Stimulated activated naive CD4-positive, alpha-beta T cell (primary cell): ENCODE results near the gene ITGBL1.
A peak's percentile ranks its signal among the peaks of the same experiment; 100 is the strongest.
"Not testable (repeated sequence)": the region's sequence is repeated elsewhere in the genome, so short reads cannot be mapped to it uniquely, and the experiment has no call there.

Experiments used
- DNase-seq, 6 experiments: peaks; one replicate each; lab custom pipeline; 2025; lab: John Stamatoyannopoulos, UW

Gene ITGBL1

GRCh38 chr13:101512650-101513049, 60.2 kb downstream of the ITGBL1 start:
- DNase-seq, result no peak

- DNase-seq, result no peak
Measured at GRCh38 chr13:101514100-101514499, 61.6 kb downstream of the ITGBL1 start.

- DNase-seq, result peak in 3 of 6 experiments; percentile 1 to 15 (median 11)
Measured at GRCh38 chr13:101514695-101515275, 62.3 kb downstream of the ITGBL1 start.

- no peak for DNase-seq
Measured at GRCh38 chr13:101515504-101515903, 63.0 kb downstream of the ITGBL1 start.

- no peak for DNase-seq
Measured at GRCh38 chr13:101516262-101516661, 63.8 kb downstream of the ITGBL1 start.

GRCh38 chr13:101520672-101521071, 68.2 kb downstream of the ITGBL1 start:
- DNase-seq, result peak in 1 of 6 experiments; percentile 4

GRCh38 chr13:101521371-101521770, 68.9 kb downstream of the ITGBL1 start:
- no peak for DNase-seq

- no peak for DNase-seq
Measured at GRCh38 chr13:101522607-101523006, 70.1 kb downstream of the ITGBL1 start.

GRCh38 chr13:101523154-101524131, 71.0 kb downstream of the ITGBL1 start:
- DNase-seq, result no peak

GRCh38 chr13:101527130-101527529, 74.7 kb downstream of the ITGBL1 start:
- DNase-seq, result no peak

- DNase-seq, result no peak
Measured at GRCh38 chr13:101529422-101529821, 76.9 kb downstream of the ITGBL1 start.

GRCh38 chr13:101530293-101530692, 77.8 kb downstream of the ITGBL1 start:
- no peak for DNase-seq

- no peak for DNase-seq
Measured at GRCh38 chr13:101535192-101535746, 82.8 kb downstream of the ITGBL1 start.

- DNase-seq, result no peak
Measured at GRCh38 chr13:101536079-101536478, 83.6 kb downstream of the ITGBL1 start.

GRCh38 chr13:101544544-101544943, 92.1 kb downstream of the ITGBL1 start:
- not testable (repeated sequence) for DNase-seq

- no peak for DNase-seq
Measured at GRCh38 chr13:101544979-101545378, 92.5 kb downstream of the ITGBL1 start.

- DNase-seq, result no peak
Measured at GRCh38 chr13:101545521-101545920, 93.0 kb downstream of the ITGBL1 start.

- no peak for DNase-seq
Measured at GRCh38 chr13:101552286-101552685, 99.8 kb downstream of the ITGBL1 start.

- no peak for DNase-seq
Measured at GRCh38 chr13:101552786-101553185, 100.3 kb downstream of the ITGBL1 start.

GRCh38 chr13:101554420-101555125, 102.1 kb downstream of the ITGBL1 start:
- DNase-seq, result no peak

GRCh38 chr13:101555610-101556009, 103.1 kb downstream of the ITGBL1 start:
- DNase-seq, result no peak

GRCh38 chr13:101556676-101557123, 104.2 kb downstream of the ITGBL1 start:
- no peak for DNase-seq
